Measurements from ENCODE around the gene ETNK1. TPM values are rescaled to one million over a fixed set of nuclear protein-coding genes. Genes with fewer than 3 reads are reported as not detected.

ETNK1 gene
- total RNA-seq, 2 donors from 2014 or later = 23.9 to 25.1 TPM

GRCh38 chr12:22653791-22654190 lies 28.8 kb downstream of the ETNK1 start:
- intact Hi-C loops (cut with DNase I) = no loop called here
- Histone ChIP-seq H3K27me3 (no peaks in the 10 kb centered on the region), H3K4me1 (no peaks in the 10 kb centered on the region), H3K36me3 (replicated peaks in 1 of 2; ENCODE audit: insufficient read depth in 1 of 2, low read depth in 2 of 2) (no peaks in the 10 kb centered on the region), H3K9me3 (no peaks in the 10 kb centered on the region), H3K4me3 (no peak overlapping the region), H3K27ac (no peak overlapping the region)
- DNase-seq (no peak), ATAC-seq (no peak)
- no peak for TF ChIP-seq POLR2A (IDR thresholded peaks at IDR 0.05)
- TF ChIP-seq CTCF (IDR thresholded peaks at IDR 0.05) = no peak

GRCh38 chr12:22656376-22656775 lies 31.4 kb downstream of the ETNK1 start:
- Histone ChIP-seq H3K27ac (no peak overlapping the region), H3K36me3 (replicated peaks in 1 of 2; ENCODE audit: insufficient read depth in 1 of 2, low read depth in 2 of 2) (no peaks in the 10 kb centered on the region), H3K27me3 (no peaks in the 10 kb centered on the region), H3K4me1 (no peaks in the 10 kb centered on the region), H3K9me3 (no peaks in the 10 kb centered on the region), H3K4me3 (no peak overlapping the region)
- ATAC-seq = no peak
- intact Hi-C loops (cut with DNase I) = no loop called here
- no peak for DNase-seq
- TF ChIP-seq CTCF (IDR thresholded peaks at IDR 0.05) (no peak), POLR2A (IDR thresholded peaks at IDR 0.05) (no peak)
- WGBS, 2 donors = 73 to 90% methylated on average over 5 of the region's 5 CpGs

GRCh38 chr12:22656831-22657230 lies 31.9 kb downstream of the ETNK1 start:
- DNase-seq = no peak
- Histone ChIP-seq H3K9me3 (no peaks in the 10 kb centered on the region), H3K27ac (no peak overlapping the region), H3K27me3 (no peaks in the 10 kb centered on the region), H3K4me1 (no peaks in the 10 kb centered on the region), H3K4me3 (no peak overlapping the region), H3K36me3 (replicated peaks in 1 of 2; ENCODE audit: insufficient read depth in 1 of 2, low read depth in 2 of 2) (no peaks in the 10 kb centered on the region)
- 96 to 97% methylated on average over 1 of the region's 1 CpG for WGBS, 2 donors
- intact Hi-C loops (cut with DNase I) = no loop called here
- no peak for ATAC-seq
- TF ChIP-seq CTCF (IDR thresholded peaks at IDR 0.05) (no peak), POLR2A (IDR thresholded peaks at IDR 0.05) (no peak)

GRCh38 chr12:22657538-22657937 lies 32.6 kb downstream of the ETNK1 start:
- no peak overlapping the region for H3K27ac ChIP-seq
- H3K9me3 ChIP-seq = no peaks in the 10 kb centered on the region
- DNase-seq (no peak), ATAC-seq (no peak)
- no peaks in the 10 kb centered on the region for H3K4me1 ChIP-seq
- H3K36me3 ChIP-seq (replicated peaks in 1 of 2; ENCODE audit: insufficient read depth in 1 of 2, low read depth in 2 of 2) = no peaks in the 10 kb centered on the region
- 80 to 82% methylated on average over 1 of the region's 1 CpG for WGBS, 2 donors
- no peak for TF ChIP-seq POLR2A (IDR thresholded peaks at IDR 0.05)
- H3K4me3 ChIP-seq = no peak overlapping the region
- intact Hi-C loops (cut with DNase I) = no loop called here
- H3K27me3 ChIP-seq = no peaks in the 10 kb centered on the region

GRCh38 chr12:22658214-22658613 lies 33.2 kb downstream of the ETNK1 start:
- DNase-seq = no peak
- Histone ChIP-seq H3K27me3 (no peaks in the 10 kb centered on the region), H3K4me1 (no peaks in the 10 kb centered on the region), H3K9me3 (no peaks in the 10 kb centered on the region), H3K27ac (no peak overlapping the region), H3K36me3 (replicated peaks in 1 of 2; ENCODE audit: insufficient read depth in 1 of 2, low read depth in 2 of 2) (no peaks in the 10 kb centered on the region), H3K4me3 (no peak overlapping the region)
- intact Hi-C loops (cut with DNase I) = no loop called here
- WGBS, 2 donors = 83 to 86% methylated on average over 2 of the region's 2 CpGs
- TF ChIP-seq CTCF (IDR thresholded peaks at IDR 0.05) (no peak), POLR2A (IDR thresholded peaks at IDR 0.05) (no peak)
- ATAC-seq = no peak
